Measurements from ENCODE around the gene AQP2.

The AQP2 gene

DNA sequence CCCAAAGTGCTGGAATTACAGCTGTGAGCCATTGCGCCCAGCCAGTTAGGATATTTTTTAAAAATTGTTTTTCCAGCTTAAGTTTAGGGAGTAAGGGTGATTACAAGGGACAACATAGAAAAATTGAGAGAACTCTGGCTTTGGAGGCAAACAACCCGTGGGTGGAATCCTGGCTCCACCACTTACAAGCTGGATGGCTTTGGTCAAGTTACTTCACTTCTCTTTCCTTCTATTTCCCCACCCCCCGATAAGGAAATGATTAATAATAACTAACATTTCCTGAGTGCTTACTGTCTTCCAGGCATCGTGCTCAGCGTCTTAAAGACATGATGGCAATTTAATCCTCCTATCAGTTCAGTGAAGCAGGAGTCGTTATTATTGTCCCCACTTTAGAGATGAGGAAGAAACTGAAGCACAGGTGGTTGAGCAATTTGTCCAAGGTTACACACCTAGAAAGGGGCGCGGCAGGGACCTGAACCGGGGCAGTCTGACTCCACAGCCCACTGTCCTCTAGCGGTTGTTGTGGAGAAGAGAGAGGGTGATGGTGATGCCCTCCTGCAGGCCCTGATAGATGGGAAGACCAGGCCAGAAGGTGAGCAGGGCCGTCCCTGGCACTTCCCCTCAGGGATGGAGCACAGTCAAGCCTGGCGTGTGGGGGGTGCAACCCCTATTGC is 30.2 kb upstream of the AQP2 start:
- H3K4me3 ChIP-seq (ENCODE audit: low read depth, low read length), result no peak overlapping the region

DNA sequence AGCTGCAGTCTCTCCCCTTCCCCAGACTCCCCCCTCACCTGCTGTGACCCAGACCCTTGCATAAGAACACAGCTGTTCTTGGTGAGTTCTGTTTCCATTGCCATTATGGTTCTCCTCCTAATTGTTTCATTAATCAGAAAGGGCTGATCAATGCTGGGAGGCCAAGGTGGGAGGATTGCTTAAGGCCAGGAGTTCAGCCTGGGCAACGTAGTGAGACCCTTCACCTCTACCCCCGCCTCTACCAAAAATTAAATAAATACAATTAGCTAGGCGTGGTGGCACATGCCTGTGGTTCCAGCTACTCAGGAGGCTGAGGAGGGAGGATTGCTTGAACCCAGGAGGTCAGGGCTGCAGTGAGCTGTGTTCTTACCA is 29.6 kb upstream of the AQP2 start:
- H3K4me3 ChIP-seq (ENCODE audit: low read depth, low read length), result no peak overlapping the region

DNA sequence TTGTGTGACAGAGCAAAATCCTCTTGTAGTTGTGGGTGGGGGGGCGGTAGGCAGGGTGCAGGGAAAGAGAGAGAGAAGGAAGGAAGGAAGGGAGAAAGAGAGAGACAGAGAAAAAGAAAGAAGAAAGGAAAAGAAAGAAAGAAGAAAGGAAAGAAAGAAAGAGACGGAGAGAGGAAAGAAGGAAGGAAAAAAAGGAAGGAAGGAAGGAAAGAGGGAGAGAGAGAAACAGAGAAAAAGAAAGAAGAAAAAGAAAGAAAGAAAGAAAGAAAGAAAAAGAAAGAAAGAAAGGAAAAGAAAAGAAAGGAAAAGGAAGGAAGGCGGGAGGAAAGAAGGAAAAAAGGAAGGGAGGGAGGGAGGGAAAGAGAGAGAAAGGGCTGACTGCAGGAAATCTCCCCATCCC is 29.2 kb upstream of the AQP2 start:
- no peak overlapping the region for H3K4me3 ChIP-seq (ENCODE audit: low read depth, low read length)

DNA sequence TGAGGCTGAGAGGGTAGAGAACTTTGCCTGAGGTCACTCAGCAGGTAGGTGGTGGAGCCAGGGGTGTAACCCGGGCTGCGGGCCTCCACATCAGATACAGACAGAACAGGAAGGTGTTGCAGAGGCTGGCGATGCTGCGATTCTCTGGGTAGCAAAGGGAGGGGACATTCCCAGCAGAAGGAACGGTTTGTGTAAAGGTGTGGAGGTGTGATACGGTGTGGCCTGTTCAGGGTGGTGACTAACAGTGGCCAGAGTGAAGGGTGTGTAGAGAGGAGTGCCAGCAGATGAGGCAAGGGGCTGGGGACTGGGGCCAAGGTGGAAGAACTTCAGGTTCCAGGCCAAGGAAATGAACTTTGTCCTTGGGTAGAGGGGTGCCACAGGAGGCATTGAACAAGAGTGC is 28.6 kb upstream of the AQP2 start:
- no peak overlapping the region for H3K4me3 ChIP-seq (ENCODE audit: low read depth, low read length)

DNA sequence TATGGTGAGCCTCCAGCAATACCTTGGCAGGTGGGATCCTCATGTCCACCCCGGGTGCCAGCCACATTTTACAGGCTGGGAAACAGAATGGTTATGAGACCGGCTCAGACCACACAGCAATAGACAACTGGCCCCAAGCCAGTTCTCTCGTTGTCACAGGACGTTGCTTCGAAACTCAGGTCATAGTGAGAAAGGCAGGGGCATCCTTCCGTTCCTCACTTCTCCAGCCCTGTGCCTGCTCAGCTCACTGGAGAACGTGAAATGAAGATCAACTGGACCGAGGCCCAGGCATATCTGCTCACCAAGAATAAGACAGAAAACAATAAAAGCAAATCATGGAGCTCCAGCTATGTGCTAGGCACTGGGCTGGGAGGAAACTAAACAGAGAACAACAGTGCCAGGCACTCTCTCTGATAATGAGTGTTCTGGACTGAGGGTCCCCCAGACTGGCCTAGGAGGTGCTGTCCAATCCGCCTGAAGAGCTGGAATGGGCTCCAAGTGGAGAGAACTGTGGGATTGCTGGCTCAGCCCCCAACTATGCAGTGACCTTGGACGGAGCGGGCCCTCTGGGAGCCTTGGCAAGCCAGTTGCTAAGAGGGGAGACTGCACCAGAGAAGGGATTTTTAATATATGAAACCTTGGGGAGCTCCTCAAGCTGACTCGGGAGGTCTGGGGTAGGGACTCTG is 28.0 kb upstream of the AQP2 start:
- no peak overlapping the region for H3K4me3 ChIP-seq (ENCODE audit: low read depth, low read length)

DNA sequence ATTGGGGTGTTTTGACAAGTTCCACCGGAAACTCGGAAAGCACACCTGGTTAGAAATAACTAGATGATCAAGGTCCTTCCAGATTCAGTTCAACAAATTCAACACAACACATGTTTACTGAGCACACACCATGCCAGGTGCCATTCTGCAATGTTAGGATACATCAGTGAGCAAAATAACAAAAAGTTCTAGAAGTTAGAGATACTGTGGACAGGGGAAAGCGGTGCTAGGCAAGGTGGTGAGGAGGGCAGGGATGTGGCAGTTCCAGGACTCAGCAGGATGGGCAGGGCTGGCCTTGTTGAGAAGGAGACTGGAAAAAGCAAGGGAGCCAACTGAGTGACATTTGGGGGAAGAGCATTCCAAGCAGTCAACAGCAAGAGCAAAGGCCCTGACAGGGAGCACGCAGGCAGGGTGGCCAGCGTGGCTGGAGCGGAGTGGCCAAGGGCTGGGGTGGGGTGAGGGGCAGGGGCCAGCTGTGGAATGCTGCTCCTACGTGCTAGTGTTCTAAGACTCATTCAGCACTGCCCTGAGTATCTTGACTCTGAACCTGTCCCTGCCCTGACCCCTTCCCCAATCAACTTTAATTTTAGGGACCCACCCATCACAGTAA is 27.4 kb upstream of the AQP2 start:
- no peak overlapping the region for H3K4me3 ChIP-seq (ENCODE audit: low read depth, low read length)

DNA sequence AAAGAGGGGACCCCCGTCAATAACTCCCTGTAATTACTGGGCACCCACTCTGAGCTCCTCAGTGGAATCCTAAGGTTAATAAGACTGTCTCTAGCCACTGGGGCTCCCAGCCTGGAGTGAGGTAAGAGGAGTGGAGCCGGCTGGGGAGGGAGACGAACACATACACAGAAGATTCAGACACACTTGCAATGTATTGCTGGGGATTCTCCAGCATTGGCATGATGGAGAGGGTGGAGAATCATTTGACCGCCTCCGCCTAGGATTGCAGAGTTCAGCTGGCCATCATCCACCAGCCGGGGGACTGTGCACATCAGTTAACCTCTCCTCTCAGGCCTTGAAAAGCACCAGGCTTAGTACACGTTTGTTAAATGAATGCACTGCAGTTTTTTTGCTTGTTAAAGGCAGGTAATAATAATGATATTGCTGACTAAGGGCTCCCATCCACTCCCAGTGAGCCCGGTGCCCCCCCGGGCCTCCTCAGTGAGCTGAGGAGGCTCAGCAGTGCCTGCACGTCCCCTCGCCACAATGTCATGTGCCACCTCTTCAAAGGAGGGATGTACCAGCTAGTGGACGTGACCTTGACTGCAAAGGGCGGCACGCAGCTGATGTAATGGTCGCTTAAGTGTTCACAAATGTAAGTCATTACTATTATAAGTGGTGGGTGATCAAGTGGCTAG is 26.5 kb upstream of the AQP2 start:
- H3K4me3 ChIP-seq (ENCODE audit: low read depth, low read length), result no peak overlapping the region

DNA sequence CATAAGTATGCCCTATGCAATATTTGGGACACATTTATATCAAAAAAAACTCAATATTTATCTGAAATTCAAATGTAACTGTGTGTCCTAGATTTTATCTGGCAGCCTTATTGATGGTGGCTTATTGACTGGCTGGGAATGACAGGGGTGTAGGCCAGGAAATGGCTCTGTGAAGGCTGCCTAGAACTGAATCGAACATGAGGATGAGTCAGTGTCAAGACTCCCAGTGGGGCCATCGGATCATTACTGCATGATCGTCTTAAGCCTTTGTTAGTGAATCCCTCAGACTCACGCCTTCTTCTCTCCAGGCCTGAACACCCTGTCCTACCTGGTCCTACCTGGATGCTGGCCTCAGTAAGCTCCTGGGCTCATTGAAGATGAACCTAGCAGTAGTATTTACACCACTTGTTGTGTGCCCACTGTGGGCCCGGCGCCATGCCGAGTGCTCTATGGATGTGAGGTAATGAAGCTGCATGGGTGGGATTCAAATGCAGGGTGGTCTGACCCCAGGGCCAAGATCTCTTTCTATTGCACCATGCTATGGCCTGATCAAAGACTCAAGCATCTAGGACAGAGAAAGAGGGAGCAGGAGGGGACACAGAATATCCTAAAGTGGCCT is 25.8 kb upstream of the AQP2 start:
- H3K4me3 ChIP-seq (ENCODE audit: low read depth, low read length), result no peak overlapping the region

DNA sequence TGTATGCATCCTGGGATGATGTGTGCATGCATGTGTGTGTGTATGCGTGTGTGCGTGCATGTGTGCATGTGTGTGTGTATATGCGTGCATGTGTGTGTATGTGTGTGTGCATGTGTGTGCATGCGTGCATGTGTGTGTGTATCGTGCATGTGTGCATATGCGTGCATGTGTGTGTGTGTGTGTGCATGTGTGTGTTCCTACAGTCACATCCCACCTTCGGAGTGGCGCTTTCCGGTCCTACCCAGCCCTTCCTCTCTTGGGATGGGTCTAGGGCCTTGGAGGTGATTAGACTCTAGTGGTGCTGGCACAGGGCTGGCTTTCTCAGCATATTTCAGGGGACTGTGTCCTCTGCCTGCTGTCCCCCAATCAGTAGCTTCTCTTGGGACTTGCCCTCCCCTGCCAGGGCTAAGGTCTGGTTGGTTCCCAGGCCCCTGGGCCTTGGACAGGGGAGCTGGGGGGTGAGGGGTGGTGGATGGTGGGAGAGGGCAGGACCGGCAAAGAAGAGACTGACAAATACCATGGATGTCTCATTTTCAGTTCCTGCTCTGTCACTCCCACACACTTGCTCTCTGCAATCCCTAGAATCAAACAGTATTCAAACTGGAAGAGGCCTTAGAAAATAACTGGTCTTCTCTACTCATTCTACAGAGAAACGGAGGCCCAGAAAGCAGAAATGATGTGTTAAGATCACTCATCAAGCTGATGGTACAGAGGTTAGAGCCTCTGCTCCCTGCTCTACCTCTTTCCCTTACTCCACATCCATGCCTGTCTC is 24.9 kb upstream of the AQP2 start:
- no peak overlapping the region for H3K4me3 ChIP-seq (ENCODE audit: low read depth, low read length)

DNA sequence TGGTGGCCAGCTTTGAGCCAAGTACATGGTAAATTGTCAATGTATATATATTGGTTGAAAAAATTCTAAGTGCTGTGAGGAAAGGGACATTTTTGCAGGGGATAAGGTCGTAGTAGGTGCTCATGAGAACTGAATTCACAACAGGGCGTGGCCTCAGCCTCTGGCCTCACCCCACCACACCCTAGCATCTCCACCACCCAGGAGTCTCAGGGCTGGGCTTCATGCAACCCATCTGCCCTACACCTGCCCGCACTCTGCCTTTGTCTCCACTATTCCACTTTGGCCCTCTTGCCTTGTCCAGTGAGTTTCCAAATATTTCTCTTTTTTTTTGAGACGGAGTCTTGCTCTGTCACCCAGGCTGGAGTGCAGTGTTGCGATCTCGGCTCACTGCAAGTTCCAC is 22.1 kb upstream of the AQP2 start:
- H3K4me3 ChIP-seq (ENCODE audit: low read depth, low read length), result no peak overlapping the region

DNA sequence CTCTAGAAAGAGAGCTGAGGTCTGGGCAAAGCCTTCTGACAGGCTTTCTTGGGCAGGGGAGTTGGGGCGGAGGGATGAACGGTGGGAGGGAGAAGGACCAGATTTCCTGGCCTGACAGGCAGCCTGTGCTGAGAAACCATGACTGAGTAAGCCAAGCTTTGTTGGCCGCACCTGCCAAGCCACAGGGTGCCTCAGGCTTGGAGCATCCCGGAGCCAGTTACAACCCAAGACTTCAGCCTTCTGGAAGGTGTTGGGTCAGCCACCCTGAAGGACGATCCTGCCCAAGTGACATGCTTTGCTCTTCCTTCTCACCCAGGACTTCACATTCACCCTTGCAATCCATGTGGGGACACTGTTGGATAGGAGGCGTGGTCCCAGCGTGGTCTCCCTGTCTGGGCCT is 21.0 kb upstream of the AQP2 start:
- H3K4me3 ChIP-seq (ENCODE audit: low read depth, low read length), result no peak overlapping the region

DNA sequence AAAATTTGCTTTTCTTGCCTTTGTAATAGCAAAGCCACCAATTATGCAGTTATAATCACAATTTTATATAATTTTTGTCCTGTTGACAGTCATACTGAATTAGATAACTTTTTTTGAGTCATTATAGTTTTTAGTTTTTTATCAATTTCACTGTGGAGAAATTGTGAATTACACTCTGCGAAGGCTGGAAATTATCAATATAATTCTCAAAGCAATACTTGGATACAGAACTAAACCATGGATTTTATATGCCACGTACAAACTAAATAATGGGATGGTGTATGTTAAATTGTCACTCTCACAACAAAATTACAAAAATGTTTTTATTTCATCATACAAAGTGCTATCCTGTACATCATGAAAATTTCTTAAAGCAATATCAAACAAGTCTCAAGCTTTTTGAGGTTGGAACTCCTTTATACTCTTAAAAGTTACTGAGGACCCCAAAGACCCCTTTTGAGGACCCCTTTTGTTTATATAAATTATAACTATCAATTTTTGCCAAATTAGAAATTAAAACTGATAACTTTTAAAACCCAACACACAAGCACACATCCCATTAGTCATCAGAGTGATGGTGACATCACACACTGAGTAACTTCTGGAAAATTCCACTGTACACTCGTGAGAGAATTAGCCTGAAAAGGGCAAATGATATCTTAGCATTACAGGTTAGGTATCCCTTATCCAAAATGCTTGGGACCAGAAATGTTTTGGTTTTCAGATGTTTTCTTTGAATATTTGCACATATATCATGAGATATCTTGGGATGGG is 19.8 kb upstream of the AQP2 start:
- no peak overlapping the region for H3K4me3 ChIP-seq (ENCODE audit: low read depth, low read length)

DNA sequence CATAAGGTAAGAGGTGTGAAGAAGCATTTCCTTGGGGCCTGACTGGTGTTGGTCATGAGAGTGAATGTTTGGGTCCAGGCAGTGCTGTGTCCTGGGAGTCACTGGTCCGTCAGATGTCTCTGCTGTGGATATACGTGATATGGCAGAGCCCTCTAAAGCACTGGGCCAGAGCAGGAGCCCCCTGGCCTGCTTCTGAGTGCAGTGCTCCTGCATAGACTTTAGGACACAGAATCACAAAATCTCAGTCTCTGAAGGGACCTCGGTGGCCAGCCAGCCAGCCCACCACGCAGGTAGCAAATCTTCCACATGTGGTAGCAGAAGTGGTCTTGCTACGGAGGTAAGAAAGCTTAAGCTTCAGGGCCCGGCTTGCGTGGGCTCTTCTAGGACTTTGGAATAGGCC is 18.5 kb upstream of the AQP2 start:
- no peak overlapping the region for H3K4me3 ChIP-seq (ENCODE audit: low read depth, low read length)

DNA sequence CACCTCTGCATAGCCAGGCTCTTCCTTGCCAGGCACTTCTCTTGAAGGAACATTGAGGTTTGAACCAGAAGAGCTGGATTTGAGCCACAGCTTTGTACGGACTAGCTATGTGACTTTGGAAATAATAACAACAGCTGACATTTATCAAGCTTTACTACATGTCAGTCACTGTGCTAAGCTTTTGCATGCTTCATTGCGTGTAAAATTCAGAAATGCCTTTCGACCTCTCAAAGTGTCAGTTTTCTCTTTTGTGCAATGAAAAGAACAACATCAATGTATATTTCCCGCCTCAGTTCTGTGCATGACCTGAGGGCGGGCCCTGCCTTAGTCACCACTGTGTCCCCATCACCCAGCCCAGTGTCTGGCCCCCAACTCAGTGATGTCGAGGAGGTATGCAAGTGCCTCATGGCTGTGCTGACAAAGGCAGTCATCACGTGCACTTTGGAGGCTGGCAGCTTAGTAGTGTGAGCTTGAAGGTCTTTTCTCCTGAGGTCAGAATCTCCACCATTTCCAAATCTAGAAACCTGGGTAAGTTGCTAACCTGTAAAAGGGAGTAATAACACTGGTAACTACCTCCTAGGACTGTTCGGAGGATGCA is 17.9 kb upstream of the AQP2 start:
- H3K4me3 ChIP-seq (ENCODE audit: low read depth, low read length), result no peak overlapping the region

DNA sequence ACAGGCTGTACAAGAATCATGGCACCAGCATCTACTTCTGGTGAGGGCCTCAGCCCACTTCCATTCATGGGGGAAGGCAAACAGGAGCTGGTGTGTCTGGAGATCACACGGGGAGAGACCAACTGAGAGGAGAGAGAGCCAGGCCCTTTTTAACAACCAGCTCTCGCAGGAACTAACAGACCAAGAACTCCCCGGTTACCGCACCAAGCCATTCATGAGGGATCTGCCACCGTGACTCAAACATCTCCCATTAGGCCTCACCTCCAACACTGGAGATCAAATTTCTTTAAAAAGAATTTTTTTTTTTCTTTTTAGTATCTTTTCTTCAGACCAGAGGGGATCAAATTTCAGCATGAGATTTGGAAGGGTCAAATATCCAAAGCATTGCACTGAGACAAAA is 16.7 kb upstream of the AQP2 start:
- no peak overlapping the region for H3K4me3 ChIP-seq (ENCODE audit: low read depth, low read length)

DNA sequence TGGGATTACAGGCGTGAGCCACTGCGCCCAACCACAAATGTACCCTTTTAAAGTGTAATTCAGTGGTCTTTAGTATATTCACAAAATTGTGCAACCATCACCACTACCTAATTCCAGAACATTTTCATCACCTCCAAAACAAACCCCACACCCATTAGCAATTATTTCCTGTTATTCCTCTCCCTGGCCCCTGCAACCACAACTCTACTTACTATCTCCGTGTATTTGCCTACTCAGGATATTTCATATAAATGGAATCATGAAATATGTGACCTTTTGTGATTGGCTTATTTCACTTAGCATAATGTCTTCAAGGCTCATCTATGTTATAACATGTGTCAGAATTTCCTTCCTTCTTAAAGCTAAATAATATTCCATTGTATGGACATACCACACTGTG is 16.0 kb upstream of the AQP2 start:
- no peak overlapping the region for H3K4me3 ChIP-seq (ENCODE audit: low read depth, low read length)

DNA sequence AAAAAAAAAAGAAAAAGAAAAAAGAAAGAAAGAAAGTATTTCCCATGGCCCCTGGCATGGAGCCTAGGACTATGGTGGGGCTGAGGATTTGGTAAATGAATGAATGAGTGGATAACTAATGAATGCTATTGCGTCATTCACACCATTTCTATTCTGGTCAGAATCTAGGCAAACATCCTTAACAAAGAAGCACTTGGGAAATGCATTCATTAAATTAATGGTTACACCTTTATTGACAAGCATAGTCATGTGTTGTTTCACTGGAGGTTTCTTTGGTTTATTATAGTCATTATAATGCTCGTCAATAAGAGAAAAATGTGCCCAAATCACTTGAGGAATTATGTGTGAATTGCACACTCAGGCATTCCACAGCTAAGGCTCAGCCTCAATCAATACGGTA is 13.6 kb upstream of the AQP2 start:
- H3K4me3 ChIP-seq (ENCODE audit: low read depth, low read length), result no peak overlapping the region

DNA sequence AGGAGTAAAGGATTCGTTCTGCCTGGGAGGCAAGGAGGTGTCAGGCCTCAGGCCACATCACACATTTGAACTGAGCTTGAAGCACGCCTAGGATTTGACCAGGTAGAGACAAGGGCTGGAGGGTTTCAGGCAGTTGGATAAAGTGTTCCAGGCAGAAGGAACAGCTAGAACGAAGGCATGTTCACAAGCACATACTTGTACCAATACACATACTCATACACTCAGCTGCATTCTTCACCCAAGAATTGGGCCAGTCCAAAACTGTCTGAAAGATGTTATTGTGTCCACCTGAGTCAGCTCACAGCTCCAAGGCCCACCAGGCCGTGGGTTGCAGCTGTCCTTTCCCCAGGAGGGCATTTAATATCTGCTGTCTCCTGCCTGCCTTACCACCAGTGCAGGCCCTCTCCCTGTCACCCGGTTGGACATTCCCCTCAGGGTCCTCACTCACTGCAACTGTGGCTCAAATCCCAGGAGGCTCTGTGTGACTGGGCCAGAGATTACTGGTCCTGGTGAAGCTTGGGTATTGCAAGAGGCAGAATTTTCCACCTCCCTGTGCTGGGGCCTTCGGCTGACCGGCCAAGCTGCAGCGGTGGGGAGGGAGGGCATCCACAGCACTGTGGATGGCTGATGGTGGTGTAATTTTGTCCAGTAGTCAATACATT is 12.8 kb upstream of the AQP2 start:
- no peak overlapping the region for H3K4me3 ChIP-seq (ENCODE audit: low read depth, low read length)

DNA sequence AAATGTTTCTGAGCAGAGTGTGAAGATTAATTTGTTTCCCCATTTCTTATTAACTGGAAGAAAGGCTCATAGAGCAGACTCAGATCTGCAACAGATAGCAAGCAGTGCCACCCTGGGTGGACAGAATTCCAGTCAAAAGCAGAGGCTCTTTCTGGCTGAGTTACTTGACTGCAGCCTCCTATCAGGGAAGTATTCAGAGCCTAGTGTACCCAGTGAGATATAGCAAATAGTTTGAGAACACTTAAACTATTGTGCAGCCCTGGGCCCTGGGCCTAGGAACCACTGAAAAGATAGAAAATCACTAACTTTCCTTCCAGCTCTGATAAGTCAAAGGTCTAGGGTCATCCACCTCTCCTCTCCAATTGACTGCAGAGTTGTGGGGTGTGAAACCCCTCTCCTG is 11.2 kb upstream of the AQP2 start:
- H3K4me3 ChIP-seq (ENCODE audit: low read depth, low read length), result no peak overlapping the region

All from iPS-11a (cell line).